HCT116 (cell line): Measurements from ENCODE around the gene IFNL4. TPM values are rescaled to one million over a fixed set of nuclear protein-coding genes. Genes with fewer than 3 reads are reported as not detected.
A peak's percentile ranks its signal among the peaks of the same experiment; 100 is the strongest.

Experiments used
- ATAC-seq: fragments of 200-7000 bp; cut with Tn5 transposase; 2 replicates; pipeline ENCODE4 v1.9.1; 2020; ENCODE audit warnings: mild to moderate bottlenecking, moderate library complexity
- BruUV-seq: library from RNA; stranded (reverse); fragments of 400-500 nt; replicated peaks from 2 replicates; lab custom pipeline; 2021; lab: Mats Ljungman, UMichigan
- CTCF ChIA-PET: fragments of 300-600 bp; sonication (Branson Sonifier 250); formaldehyde crosslinking; loops from one replicate; lab custom pipeline; 2021; ENCODE audit warnings: antibody characterized with exemption; lab: Charles Lee
- POLR2A ChIA-PET: fragments of 300-600, 350-600 bp; sonication (Branson Sonifier 250); formaldehyde crosslinking; loops from one replicate; lab custom pipeline; 2021; ENCODE audit warnings: antibody characterized with exemption; lab: Charles Lee
- RAD21 ChIA-PET, 2 experiments: fragments of 300-600 bp; sonication (Branson Sonifier 250); formaldehyde crosslinking; loops; one replicate each; lab custom pipeline; 2023; ENCODE audit warnings: low total read pairs in 2 of 2; ENCODE audit not compliant: uncharacterized antibody in 2 of 2, unreplicated experiment in 2 of 2, low non-redundant PET in 1 of 2; lab: Charles Lee
- DNase-seq: peaks from one replicate; pipeline ENCODE4 v3.0.0-alpha.2; 2010; ENCODE audit warnings: low read depth, low spot score
- H2AFZ ChIP-seq: fragments of 200-600 bp; shearing (Covaris generic), sonication (generic); 2 replicates; pipeline ENCODE4 v1.6.1; 2017; ENCODE audit warnings: low read depth, mixed run types, mixed read lengths, antibody characterized with exemption, low read length; ENCODE audit not compliant: poor library complexity, severe bottlenecking
- H3K27ac ChIP-seq: 2 replicates; pipeline ENCODE4 v1.5.1; 2012; ENCODE audit warnings: low read depth, low read length
- H3K27me3 ChIP-seq: fragments of 200-600 bp; sonication (generic); 2 replicates; pipeline ENCODE4 v1.6.1; 2016; ENCODE audit warnings: mixed run types, low read length, mixed read lengths; ENCODE audit not compliant: insufficient read depth
- H3K36me3 ChIP-seq, 2 experiments: fragments of 200-500 bp in 1 of 2; fragments of 200-600 bp in 1 of 2; sonication (Bioruptor generic) in 1 of 2; sonication (generic) in 1 of 2; 2 replicates each; pipeline versions ENCODE4 v1.5.1 to v1.6.1; 2014 to 2016; ENCODE audit warnings: low read length in 2 of 2, inconsistent platforms in 1 of 2, mixed read lengths in 1 of 2, mixed run types in 1 of 2; ENCODE audit not compliant: insufficient read depth in 2 of 2, control insufficient read depth in 1 of 2
- H3K4me1 ChIP-seq, 2 experiments: fragments of 200-600 bp in 1 of 2; sonication (generic) in 1 of 2; 2 replicates each; pipeline versions ENCODE4 v1.5.1 to v1.6.1; 2012 to 2017; ENCODE audit warnings: low read length in 2 of 2, inconsistent platforms in 1 of 2, mild to moderate bottlenecking in 1 of 2, mixed read lengths in 1 of 2, mixed run types in 1 of 2, moderate library complexity in 1 of 2; ENCODE audit not compliant: insufficient read depth in 2 of 2, control insufficient read depth in 1 of 2
- H3K4me2 ChIP-seq: fragments of 200-600 bp; sonication (generic); 2 replicates; pipeline ENCODE4 v1.6.1; 2017; ENCODE audit warnings: mixed run types, low read length, mixed read lengths
- H3K4me3 ChIP-seq, 2 experiments: fragments of 200-600 bp in 1 of 2; sonication (generic) in 1 of 2; replicated peaks in 1 of 2; 2 replicates each; pipeline ENCODE4 v1.5.1; 2011 to 2016; ENCODE audit warnings: low read length in 2 of 2, control low read depth in 1 of 2, low read depth in 1 of 2, mild to moderate bottlenecking in 1 of 2, mixed read lengths in 1 of 2, mixed run types in 1 of 2
- H3K79me2 ChIP-seq: fragments of 200-600 bp; sonication (generic); 2 replicates; pipeline ENCODE4 v1.6.1; 2017; ENCODE audit warnings: mild to moderate bottlenecking, mixed run types, low read length, moderate library complexity, mixed read lengths; ENCODE audit not compliant: insufficient read depth
- H3K9ac ChIP-seq: fragments of 200-600 bp; sonication (generic); 2 replicates; pipeline ENCODE4 v1.6.1; 2016; ENCODE audit warnings: low read length, mixed read lengths
- H3K9me2 ChIP-seq: fragments of 200-600 bp; sonication (generic), shearing (Covaris generic); 2 replicates; pipeline ENCODE4 v1.6.1; 2017; ENCODE audit warnings: mixed run types, mild to moderate bottlenecking, moderate library complexity; ENCODE audit not compliant: insufficient read depth
- H3K9me3 ChIP-seq, 2 experiments: fragments of 200-500 bp in 1 of 2; fragments of 200-600 bp in 1 of 2; sonication (Bioruptor generic) in 1 of 2; sonication (generic) in 1 of 2; 2 replicates each; pipeline ENCODE4 v1.6.1; 2014 to 2017; ENCODE audit warnings: low read length in 2 of 2, mixed read lengths in 2 of 2, inconsistent platforms in 1 of 2, low read depth in 1 of 2, mild to moderate bottlenecking in 1 of 2, mixed run types in 1 of 2, moderate library complexity in 1 of 2; ENCODE audit not compliant: control insufficient read depth in 1 of 2, insufficient read depth in 1 of 2
- H4K20me1 ChIP-seq: fragments of 200-600 bp; sonication (generic), shearing (Covaris generic); 2 replicates; pipeline ENCODE4 v1.6.1; 2017; ENCODE audit warnings: mixed run types, mild to moderate bottlenecking, moderate library complexity; ENCODE audit not compliant: insufficient read depth
- CBX3 ChIP-seq: IDR thresholded peaks from 2 replicates; pipeline ENCODE4 v1.6.1; 2012; ENCODE audit warnings: low read depth
- CEBPB ChIP-seq: IDR thresholded peaks from 2 replicates; pipeline ENCODE4 v1.6.1; 2012; ENCODE audit warnings: low read depth
- EGR1 ChIP-seq: IDR thresholded peaks from 2 replicates; pipeline ENCODE4 v1.6.1; 2012; ENCODE audit warnings: low read depth
- ELF1 ChIP-seq: IDR thresholded peaks from 2 replicates; pipeline ENCODE4 v1.6.1; 2012; ENCODE audit warnings: low read depth, borderline replicate concordance
- EZH2 ChIP-seq: fragments of 200-600 bp; sonication (generic); IDR thresholded peaks from 2 replicates; pipeline ENCODE4 v1.6.1; 2017; ENCODE audit warnings: antibody characterized with exemption, mixed run types
- FOSL1 ChIP-seq: IDR thresholded peaks from 2 replicates; pipeline ENCODE4 v1.6.1; 2012; ENCODE audit warnings: low read depth
- JUND ChIP-seq: IDR thresholded peaks from 2 replicates; pipeline ENCODE4 v1.6.1; 2012
- POLR2A ChIP-seq: IDR thresholded peaks from 2 replicates; pipeline ENCODE4 v1.7.0; 2011; ENCODE audit warnings: borderline replicate concordance; ENCODE audit not compliant: insufficient read depth, insufficient read length; ENCODE audit errors: extremely low read depth
- POLR2AphosphoS5 ChIP-seq: IDR thresholded peaks from 2 replicates; pipeline ENCODE4 v1.6.1; 2011; ENCODE audit warnings: mild to moderate bottlenecking, low read depth, low read length, moderate library complexity
- RAD21 ChIP-seq: IDR thresholded peaks from 2 replicates; pipeline ENCODE4 v1.6.1; 2012; ENCODE audit warnings: low read depth, mild to moderate bottlenecking
- SP1 ChIP-seq: IDR thresholded peaks from 2 replicates; pipeline ENCODE4 v1.6.1; 2012; ENCODE audit warnings: low read depth
- SRF ChIP-seq: IDR thresholded peaks from 2 replicates; pipeline ENCODE4 v1.6.1; 2012; ENCODE audit warnings: low read depth
- YY1 ChIP-seq: IDR thresholded peaks from 2 replicates; pipeline ENCODE4 v1.6.1; 2011; ENCODE audit warnings: low read length, low read depth, moderate library complexity, mild to moderate bottlenecking; ENCODE audit not compliant: insufficient replicate concordance; ENCODE audit errors: extremely low read depth
- ZFX ChIP-seq: fragments of 450-650 bp; IDR thresholded peaks from 2 replicates; pipeline ENCODE4 v1.6.1; 2017
- ZNF274 ChIP-seq: fragments of 200-500 bp; sonication (Bioruptor generic); IDR thresholded peaks from 2 replicates; pipeline ENCODE4 v1.6.1; 2014; ENCODE audit warnings: mild to moderate bottlenecking, low read depth, low read length, inconsistent platforms
- intact Hi-C: fragments of 100-400 bp; cut with micrococcal nuclease; formaldehyde crosslinking; loops from 2 replicates; pipeline ENCODE4 v1.10.0; 2022
- total RNA-seq: library from RNA; stranded (reverse); gene quantifications from one replicate; pipeline ENCODE4 v1.2.1, GENCODE V29; 2021; ENCODE audit not compliant: unreplicated experiment
- TF ChIP-seq, protein P1 (sequence below): IDR thresholded peaks from 2 replicates; pipeline ENCODE4 v1.6.1; 2012; ENCODE audit warnings: low read depth
- TF ChIP-seq, protein P2 (sequence below), 3 experiments: fragments of 200-600 bp in 1 of 3; sonication (generic) in 1 of 3; IDR thresholded peaks in 2 of 3; conservative IDR thresholded peaks in 1 of 3; 2 replicates each; pipeline ENCODE4 v1.5.1; 2012 to 2017; ENCODE audit warnings: low read depth in 2 of 3, low read length in 2 of 3, antibody characterized with exemption in 1 of 3, borderline replicate concordance in 1 of 3, control low read depth in 1 of 3, mild to moderate bottlenecking in 1 of 3, mixed read lengths in 1 of 3, mixed run types in 1 of 3, moderate library complexity in 1 of 3; ENCODE audit not compliant: insufficient read depth in 1 of 3
- TF ChIP-seq, protein P3 (sequence below): IDR thresholded peaks from 2 replicates; pipeline ENCODE4 v1.6.1; 2011; ENCODE audit warnings: mild to moderate bottlenecking, low read length, moderate library complexity; ENCODE audit not compliant: insufficient replicate concordance; ENCODE audit errors: extremely low read depth
- TF ChIP-seq, protein P4 (sequence below): IDR thresholded peaks from 2 replicates; pipeline ENCODE4 v1.6.1; 2012
- TF ChIP-seq, protein P5 (sequence below): IDR thresholded peaks from 2 replicates; pipeline ENCODE4 v1.6.1; 2012

The IFNL4 gene
- total RNA-seq, 1 experiment from 2014 or later, result not detected

DNA sequence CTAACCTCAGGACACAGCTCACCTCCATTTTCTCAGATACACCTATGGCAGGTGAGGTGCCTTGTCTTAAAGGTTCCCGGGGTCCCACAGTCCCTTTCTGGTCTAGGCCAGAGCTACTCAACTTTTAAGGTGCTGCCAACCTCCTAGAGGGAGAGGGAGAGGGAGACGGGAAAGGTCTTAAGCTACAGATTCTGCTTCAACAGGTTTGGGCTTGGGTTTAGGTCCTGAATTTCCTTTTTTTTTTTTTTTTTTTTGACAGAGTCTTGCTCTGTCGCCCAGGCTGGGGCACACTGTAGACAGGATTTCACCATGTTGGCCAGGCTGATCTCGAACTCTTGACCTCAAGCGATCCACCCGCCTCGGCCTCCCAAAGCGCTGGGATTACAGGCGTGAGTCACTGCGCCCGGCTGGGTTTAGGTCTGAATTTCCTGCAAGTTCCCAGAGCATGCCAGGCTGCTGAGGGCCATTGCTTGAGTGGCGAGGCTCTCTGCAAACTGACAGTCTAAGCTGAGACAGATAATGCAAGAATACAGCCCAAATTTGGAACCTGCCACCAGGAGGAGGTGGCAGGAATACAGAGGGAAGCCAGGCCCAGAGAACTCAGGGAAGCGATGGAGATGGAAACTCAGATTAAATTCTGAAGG is 36.8 kb downstream of the IFNL4 start:
- POLR2A ChIA-PET, result interaction anchor here (1.2 kb wide), 1 partner anchor 111 kb away, joined by 3 read pairs; no protein-coding TSS in a partner anchor

More for the DNA sequence above, 36.8 kb downstream of the IFNL4 start:
- ChIA-PET RAD21 (interaction anchor here (0.7 to 0.8 kb wide), 5 partner anchors 25 to 138 kb away, joined by 3 read pairs; no protein-coding TSS in a partner anchor), CTCF (interaction anchor here (0.7 to 3.8 kb wide), 7 partner anchors 88 to 161 kb away, joined by 3 to 32 read pairs (median 5); partner anchors contain the start of gene SAMD4B)
- ATAC-seq (peak; percentile 75), DNase-seq (peak; percentile 6)
- Histone ChIP-seq H3K36me3 (no peaks in the 10 kb centered on the region), H3K9ac (no peak overlapping the region), H4K20me1 (no peaks in the 10 kb centered on the region), H2AFZ (peak overlapping the region; percentile 93), H3K27me3 (no peaks in the 10 kb centered on the region), H3K79me2 (no peaks in the 10 kb centered on the region), H3K4me3 (no peak overlapping the region), H3K9me2 (no peaks in the 10 kb centered on the region), H3K27ac (peak overlapping the region; percentile 11; the same call in 1 of the 2 replicates), H3K9me3 (no peaks in the 10 kb centered on the region), H3K4me1 (peaks cover 9 to 12% of the 10 kb centered on the region in 2 experiments; a peak in 3 of 4 replicates), H3K4me2 (peak overlapping the region; percentile 63)
- intact Hi-C loops, result loop anchor here (1.0 to 10.0 kb wide), 5 partner anchors 116 to 323 kb away; partner anchors contain the start of genes EID2B, MED29, PAF1 and PLEKHG2
- BruUV-seq, result no TSS peak
- no peak for TF ChIP-seq SRF
- TF ChIP-seq, protein P1, sequence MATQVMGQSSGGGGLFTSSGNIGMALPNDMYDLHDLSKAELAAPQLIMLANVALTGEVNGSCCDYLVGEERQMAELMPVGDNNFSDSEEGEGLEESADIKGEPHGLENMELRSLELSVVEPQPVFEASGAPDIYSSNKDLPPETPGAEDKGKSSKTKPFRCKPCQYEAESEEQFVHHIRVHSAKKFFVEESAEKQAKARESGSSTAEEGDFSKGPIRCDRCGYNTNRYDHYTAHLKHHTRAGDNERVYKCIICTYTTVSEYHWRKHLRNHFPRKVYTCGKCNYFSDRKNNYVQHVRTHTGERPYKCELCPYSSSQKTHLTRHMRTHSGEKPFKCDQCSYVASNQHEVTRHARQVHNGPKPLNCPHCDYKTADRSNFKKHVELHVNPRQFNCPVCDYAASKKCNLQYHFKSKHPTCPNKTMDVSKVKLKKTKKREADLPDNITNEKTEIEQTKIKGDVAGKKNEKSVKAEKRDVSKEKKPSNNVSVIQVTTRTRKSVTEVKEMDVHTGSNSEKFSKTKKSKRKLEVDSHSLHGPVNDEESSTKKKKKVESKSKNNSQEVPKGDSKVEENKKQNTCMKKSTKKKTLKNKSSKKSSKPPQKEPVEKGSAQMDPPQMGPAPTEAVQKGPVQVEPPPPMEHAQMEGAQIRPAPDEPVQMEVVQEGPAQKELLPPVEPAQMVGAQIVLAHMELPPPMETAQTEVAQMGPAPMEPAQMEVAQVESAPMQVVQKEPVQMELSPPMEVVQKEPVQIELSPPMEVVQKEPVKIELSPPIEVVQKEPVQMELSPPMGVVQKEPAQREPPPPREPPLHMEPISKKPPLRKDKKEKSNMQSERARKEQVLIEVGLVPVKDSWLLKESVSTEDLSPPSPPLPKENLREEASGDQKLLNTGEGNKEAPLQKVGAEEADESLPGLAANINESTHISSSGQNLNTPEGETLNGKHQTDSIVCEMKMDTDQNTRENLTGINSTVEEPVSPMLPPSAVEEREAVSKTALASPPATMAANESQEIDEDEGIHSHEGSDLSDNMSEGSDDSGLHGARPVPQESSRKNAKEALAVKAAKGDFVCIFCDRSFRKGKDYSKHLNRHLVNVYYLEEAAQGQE, result no peak
- TF ChIP-seq ZNF274, result no peak
- TF ChIP-seq, protein P2, sequence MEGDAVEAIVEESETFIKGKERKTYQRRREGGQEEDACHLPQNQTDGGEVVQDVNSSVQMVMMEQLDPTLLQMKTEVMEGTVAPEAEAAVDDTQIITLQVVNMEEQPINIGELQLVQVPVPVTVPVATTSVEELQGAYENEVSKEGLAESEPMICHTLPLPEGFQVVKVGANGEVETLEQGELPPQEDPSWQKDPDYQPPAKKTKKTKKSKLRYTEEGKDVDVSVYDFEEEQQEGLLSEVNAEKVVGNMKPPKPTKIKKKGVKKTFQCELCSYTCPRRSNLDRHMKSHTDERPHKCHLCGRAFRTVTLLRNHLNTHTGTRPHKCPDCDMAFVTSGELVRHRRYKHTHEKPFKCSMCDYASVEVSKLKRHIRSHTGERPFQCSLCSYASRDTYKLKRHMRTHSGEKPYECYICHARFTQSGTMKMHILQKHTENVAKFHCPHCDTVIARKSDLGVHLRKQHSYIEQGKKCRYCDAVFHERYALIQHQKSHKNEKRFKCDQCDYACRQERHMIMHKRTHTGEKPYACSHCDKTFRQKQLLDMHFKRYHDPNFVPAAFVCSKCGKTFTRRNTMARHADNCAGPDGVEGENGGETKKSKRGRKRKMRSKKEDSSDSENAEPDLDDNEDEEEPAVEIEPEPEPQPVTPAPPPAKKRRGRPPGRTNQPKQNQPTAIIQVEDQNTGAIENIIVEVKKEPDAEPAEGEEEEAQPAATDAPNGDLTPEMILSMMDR (IDR thresholded peaks at IDR 0.05 in 2 of 3, conservative IDR thresholded peaks at IDR 0.05 in 1 of 3; ENCODE audit: borderline replicate concordance in 1 of 3, insufficient read depth in 1 of 3, low read depth in 2 of 3, low read length in 2 of 3), result no peak
- no peak for TF ChIP-seq SP1
- no peak for TF ChIP-seq CBX3
- TF ChIP-seq POLR2AphosphoS5, result no peak
- TF ChIP-seq, protein P3, sequence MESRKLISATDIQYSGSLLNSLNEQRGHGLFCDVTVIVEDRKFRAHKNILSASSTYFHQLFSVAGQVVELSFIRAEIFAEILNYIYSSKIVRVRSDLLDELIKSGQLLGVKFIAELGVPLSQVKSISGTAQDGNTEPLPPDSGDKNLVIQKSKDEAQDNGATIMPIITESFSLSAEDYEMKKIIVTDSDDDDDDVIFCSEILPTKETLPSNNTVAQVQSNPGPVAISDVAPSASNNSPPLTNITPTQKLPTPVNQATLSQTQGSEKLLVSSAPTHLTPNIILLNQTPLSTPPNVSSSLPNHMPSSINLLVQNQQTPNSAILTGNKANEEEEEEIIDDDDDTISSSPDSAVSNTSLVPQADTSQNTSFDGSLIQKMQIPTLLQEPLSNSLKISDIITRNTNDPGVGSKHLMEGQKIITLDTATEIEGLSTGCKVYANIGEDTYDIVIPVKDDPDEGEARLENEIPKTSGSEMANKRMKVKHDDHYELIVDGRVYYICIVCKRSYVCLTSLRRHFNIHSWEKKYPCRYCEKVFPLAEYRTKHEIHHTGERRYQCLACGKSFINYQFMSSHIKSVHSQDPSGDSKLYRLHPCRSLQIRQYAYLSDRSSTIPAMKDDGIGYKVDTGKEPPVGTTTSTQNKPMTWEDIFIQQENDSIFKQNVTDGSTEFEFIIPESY, result no peak
- TF ChIP-seq, protein P4, sequence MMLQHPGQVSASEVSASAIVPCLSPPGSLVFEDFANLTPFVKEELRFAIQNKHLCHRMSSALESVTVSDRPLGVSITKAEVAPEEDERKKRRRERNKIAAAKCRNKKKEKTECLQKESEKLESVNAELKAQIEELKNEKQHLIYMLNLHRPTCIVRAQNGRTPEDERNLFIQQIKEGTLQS, result no peak
- TF ChIP-seq FOSL1, result no peak
- TF ChIP-seq EZH2, result no peak
- no peak for TF ChIP-seq ELF1
- no peak for TF ChIP-seq CEBPB
- TF ChIP-seq, protein P5, sequence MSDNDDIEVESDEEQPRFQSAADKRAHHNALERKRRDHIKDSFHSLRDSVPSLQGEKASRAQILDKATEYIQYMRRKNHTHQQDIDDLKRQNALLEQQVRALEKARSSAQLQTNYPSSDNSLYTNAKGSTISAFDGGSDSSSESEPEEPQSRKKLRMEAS, result no peak
- no peak for TF ChIP-seq POLR2A
- no peak for TF ChIP-seq YY1
- no peak for TF ChIP-seq RAD21
- TF ChIP-seq JUND, result no peak
- TF ChIP-seq ZFX, result no peak
- no peak for TF ChIP-seq EGR1
